ENCODE results near the gene DHCR24. TPM values are rescaled to one million over a fixed set of nuclear protein-coding genes. Genes with fewer than 3 reads are reported as not detected.
"Not testable (repeated sequence)": the region's sequence is repeated elsewhere in the genome, so short reads cannot be mapped to it uniquely, and the experiment has no call there.

DHCR24 gene
- total RNA-seq, 1 experiment from 2014 or later = 45.6 TPM

- no peak for DNase-seq
- Histone ChIP-seq H3K4me1 (no peaks in the 10 kb centered on the region), H3K27me3 (no peaks in the 10 kb centered on the region), H3K9me3 (replicated peaks) (no peaks in the 10 kb centered on the region), H3K27ac (no peak overlapping the region), H3K36me3 (no peaks in the 10 kb centered on the region), H3K4me3 (no peak overlapping the region)
Observed at GRCh38 chr1:54906586-54906985, 19.6 kb upstream of the DHCR24 start.

- Histone ChIP-seq H3K27me3 (peaks cover 2% of the 10 kb centered on the region; the same call in 1 of the 2 replicates), H3K4me1 (no peaks in the 10 kb centered on the region), H3K9me3 (replicated peaks) (no peaks in the 10 kb centered on the region), H3K27ac (no peak overlapping the region), H3K36me3 (no peaks in the 10 kb centered on the region), H3K4me3 (no peak overlapping the region)
- DNase-seq = no peak
Observed at GRCh38 chr1:54904476-54905048, 17.6 kb upstream of the DHCR24 start.

GRCh38 chr1:54894271-54894670, 7.3 kb upstream of the DHCR24 start:
- Histone ChIP-seq H3K27ac (no peak overlapping the region), H3K4me1 (no peaks in the 10 kb centered on the region), H3K9me3 (replicated peaks) (no peaks in the 10 kb centered on the region), H3K27me3 (no peaks in the 10 kb centered on the region; the same call in 1 of the 2 replicates), H3K4me3 (no peak overlapping the region), H3K36me3 (no peaks in the 10 kb centered on the region)
- DNase-seq = no peak

- no peak for DNase-seq
- Histone ChIP-seq H3K9me3 (replicated peaks) (no peaks in the 10 kb centered on the region), H3K27me3 (no peaks in the 10 kb centered on the region; the same call in 1 of the 2 replicates), H3K4me1 (no peaks in the 10 kb centered on the region), H3K27ac (no peak overlapping the region), H3K36me3 (no peaks in the 10 kb centered on the region), H3K4me3 (no peak overlapping the region)
Observed at GRCh38 chr1:54892586-54892985, 5.6 kb upstream of the DHCR24 start.

- Histone ChIP-seq H3K9me3 (replicated peaks) (no peaks in the 10 kb centered on the region), H3K27me3 (no peaks in the 10 kb centered on the region), H3K36me3 (no peaks in the 10 kb centered on the region), H3K4me1 (no peaks in the 10 kb centered on the region), H3K27ac (no peak overlapping the region), H3K4me3 (no peak overlapping the region)
- DNase-seq = no peak
Observed at GRCh38 chr1:54889132-54889725, 2.2 kb upstream of the DHCR24 start.

GRCh38 chr1:54888080-54888733, 1.2 kb upstream of the DHCR24 start:
- Histone ChIP-seq H3K4me3 (no peak overlapping the region), H3K27ac (no peak overlapping the region), H3K36me3 (no peaks in the 10 kb centered on the region), H3K9me3 (replicated peaks) (no peaks in the 10 kb centered on the region), H3K4me1 (no peaks in the 10 kb centered on the region), H3K27me3 (no peaks in the 10 kb centered on the region)
- DNase-seq = no peak

GRCh38 chr1:54887665-54888071, 673 bp upstream of the DHCR24 start:
- DNase-seq = no peak
- H3K36me3 ChIP-seq = no peaks in the 10 kb centered on the region
- no peaks in the 10 kb centered on the region for H3K4me1 ChIP-seq
- H3K4me3 ChIP-seq = peak overlapping the region; percentile 76
- no peaks in the 10 kb centered on the region for H3K27me3 ChIP-seq
- no peaks in the 10 kb centered on the region for H3K9me3 ChIP-seq (replicated peaks)
- H3K27ac ChIP-seq = peak overlapping the region; percentile 42

- no peak for DNase-seq
- Histone ChIP-seq H3K27ac (no peak overlapping the region), H3K27me3 (no peaks in the 10 kb centered on the region), H3K4me1 (no peaks in the 10 kb centered on the region), H3K4me3 (peak overlapping the region; percentile 76), H3K36me3 (peaks cover 5% of the 10 kb centered on the region; the same call in 1 of the 2 replicates), H3K9me3 (replicated peaks) (no peaks in the 10 kb centered on the region)
Observed at GRCh38 chr1:54885807-54886723, 930 bp downstream of the DHCR24 start.

GRCh38 chr1:54885237-54885679, 1.7 kb downstream of the DHCR24 start:
- Histone ChIP-seq H3K27ac (no peak overlapping the region), H3K4me3 (no peak overlapping the region), H3K4me1 (no peaks in the 10 kb centered on the region), H3K27me3 (no peaks in the 10 kb centered on the region), H3K9me3 (replicated peaks) (no peaks in the 10 kb centered on the region), H3K36me3 (peaks cover 5% of the 10 kb centered on the region; the same call in 1 of the 2 replicates)
- no peak for DNase-seq

- no peak for DNase-seq
- no peak overlapping the region for H3K4me3 ChIP-seq
- H3K9me3 ChIP-seq (replicated peaks) = no peaks in the 10 kb centered on the region
- H3K27me3 ChIP-seq = no peaks in the 10 kb centered on the region
- peaks cover 5% of the 10 kb centered on the region; the same call in 1 of the 2 replicates for H3K36me3 ChIP-seq
- H3K4me1 ChIP-seq = no peaks in the 10 kb centered on the region
- no peak overlapping the region for H3K27ac ChIP-seq
Observed at GRCh38 chr1:54884768-54885167, 2.2 kb downstream of the DHCR24 start.

- Histone ChIP-seq H3K27me3 (no peaks in the 10 kb centered on the region), H3K4me3 (no peak overlapping the region), H3K4me1 (no peaks in the 10 kb centered on the region), H3K36me3 (peaks cover 5% of the 10 kb centered on the region; the same call in 1 of the 2 replicates), H3K9me3 (replicated peaks) (no peaks in the 10 kb centered on the region), H3K27ac (no peak overlapping the region)
- DNase-seq = no peak
Observed at GRCh38 chr1:54884135-54884586, 2.8 kb downstream of the DHCR24 start.

GRCh38 chr1:54883349-54884102, 3.5 kb downstream of the DHCR24 start:
- Histone ChIP-seq H3K27ac (no peak overlapping the region), H3K36me3 (peaks cover 9% of the 10 kb centered on the region; the same call in 1 of the 2 replicates), H3K4me1 (no peaks in the 10 kb centered on the region), H3K4me3 (no peak overlapping the region), H3K27me3 (no peaks in the 10 kb centered on the region), H3K9me3 (replicated peaks) (no peaks in the 10 kb centered on the region)
- DNase-seq = no peak

GRCh38 chr1:54882519-54882918, 4.5 kb downstream of the DHCR24 start:
- Histone ChIP-seq H3K27me3 (no peaks in the 10 kb centered on the region), H3K4me1 (no peaks in the 10 kb centered on the region), H3K36me3 (peaks cover 9% of the 10 kb centered on the region; the same call in 1 of the 2 replicates), H3K4me3 (no peak overlapping the region), H3K27ac (no peak overlapping the region), H3K9me3 (replicated peaks) (no peaks in the 10 kb centered on the region)
- no peak for DNase-seq

GRCh38 chr1:54881604-54882003, 5.4 kb downstream of the DHCR24 start:
- H3K36me3 ChIP-seq = peaks cover 13% of the 10 kb centered on the region; the same call in 1 of the 2 replicates
- not testable (repeated sequence) for H3K9me3 ChIP-seq (replicated peaks); DNase-seq; H3K27me3 ChIP-seq; H3K4me1 ChIP-seq; H3K4me3 ChIP-seq; H3K27ac ChIP-seq
